ENCODE measurements around the gene NOS1.

Gene NOS1

DNA sequence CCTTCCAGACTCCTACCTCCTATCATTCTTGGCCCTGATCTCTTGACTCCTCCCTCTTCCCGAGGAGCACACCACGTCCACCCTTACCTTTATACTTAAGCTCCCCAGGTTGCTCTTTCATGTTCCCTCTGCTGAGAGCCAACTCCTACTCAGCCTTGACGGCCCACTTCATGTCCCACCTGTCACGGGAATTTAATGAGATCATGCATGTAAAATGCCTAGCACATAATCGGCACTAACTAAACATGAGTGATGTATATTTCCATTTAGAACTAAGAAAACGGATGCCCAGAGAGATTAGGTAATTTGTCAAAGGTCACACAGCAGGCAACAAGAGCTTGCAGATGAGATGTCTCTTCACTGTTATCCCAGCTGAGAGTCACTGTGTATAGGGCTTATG lies 45.1 kb downstream of the NOS1 start:
- no peak for DNase-seq
- TF ChIP-seq, protein P1, sequence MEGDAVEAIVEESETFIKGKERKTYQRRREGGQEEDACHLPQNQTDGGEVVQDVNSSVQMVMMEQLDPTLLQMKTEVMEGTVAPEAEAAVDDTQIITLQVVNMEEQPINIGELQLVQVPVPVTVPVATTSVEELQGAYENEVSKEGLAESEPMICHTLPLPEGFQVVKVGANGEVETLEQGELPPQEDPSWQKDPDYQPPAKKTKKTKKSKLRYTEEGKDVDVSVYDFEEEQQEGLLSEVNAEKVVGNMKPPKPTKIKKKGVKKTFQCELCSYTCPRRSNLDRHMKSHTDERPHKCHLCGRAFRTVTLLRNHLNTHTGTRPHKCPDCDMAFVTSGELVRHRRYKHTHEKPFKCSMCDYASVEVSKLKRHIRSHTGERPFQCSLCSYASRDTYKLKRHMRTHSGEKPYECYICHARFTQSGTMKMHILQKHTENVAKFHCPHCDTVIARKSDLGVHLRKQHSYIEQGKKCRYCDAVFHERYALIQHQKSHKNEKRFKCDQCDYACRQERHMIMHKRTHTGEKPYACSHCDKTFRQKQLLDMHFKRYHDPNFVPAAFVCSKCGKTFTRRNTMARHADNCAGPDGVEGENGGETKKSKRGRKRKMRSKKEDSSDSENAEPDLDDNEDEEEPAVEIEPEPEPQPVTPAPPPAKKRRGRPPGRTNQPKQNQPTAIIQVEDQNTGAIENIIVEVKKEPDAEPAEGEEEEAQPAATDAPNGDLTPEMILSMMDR (IDR thresholded peaks at IDR 0.05; ENCODE audit: low read depth, low read length) = no peak
- Histone ChIP-seq H3K36me3 (no peaks in the 10 kb centered on the region), H3K9me3 (ENCODE audit: severe bottlenecking) (no peaks in the 10 kb centered on the region), H3K27ac (no peak overlapping the region), H3K27me3 (ENCODE audit: insufficient read depth, low read depth, severe bottlenecking) (no peaks in the 10 kb centered on the region), H3K4me3 (ENCODE audit: low read depth, low read length) (no peak overlapping the region)

DNA sequence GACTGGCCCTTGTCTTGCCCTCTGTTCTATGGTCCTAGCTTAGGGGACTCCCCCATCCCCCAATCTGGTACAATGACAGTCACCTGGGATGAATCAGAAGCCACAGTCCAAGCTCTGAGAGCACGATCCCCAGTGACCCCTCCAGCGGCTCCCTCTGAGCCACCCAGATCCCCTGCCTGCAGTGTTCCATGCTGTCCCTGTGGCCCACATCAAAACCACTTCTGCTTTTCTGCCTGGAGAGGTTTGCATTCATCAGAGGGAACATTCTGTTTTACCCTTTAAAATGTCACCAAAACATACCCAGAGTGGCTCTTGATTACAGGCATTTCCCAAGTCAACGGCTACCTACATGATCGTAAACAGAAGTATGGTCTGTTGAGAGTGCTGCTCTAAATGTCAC lies 47.5 kb downstream of the NOS1 start:
- H3K27me3 ChIP-seq (ENCODE audit: insufficient read depth, low read depth, severe bottlenecking) = no peaks in the 10 kb centered on the region
- H3K9me3 ChIP-seq (ENCODE audit: severe bottlenecking) = no peaks in the 10 kb centered on the region
- H3K36me3 ChIP-seq = no peaks in the 10 kb centered on the region
- DNase-seq = no peak
- TF ChIP-seq, protein P1 (IDR thresholded peaks at IDR 0.05; ENCODE audit: low read depth, low read length) = no peak
- H3K27ac ChIP-seq = no peak overlapping the region
- no peak overlapping the region for H3K4me3 ChIP-seq (ENCODE audit: low read depth, low read length)

DNA sequence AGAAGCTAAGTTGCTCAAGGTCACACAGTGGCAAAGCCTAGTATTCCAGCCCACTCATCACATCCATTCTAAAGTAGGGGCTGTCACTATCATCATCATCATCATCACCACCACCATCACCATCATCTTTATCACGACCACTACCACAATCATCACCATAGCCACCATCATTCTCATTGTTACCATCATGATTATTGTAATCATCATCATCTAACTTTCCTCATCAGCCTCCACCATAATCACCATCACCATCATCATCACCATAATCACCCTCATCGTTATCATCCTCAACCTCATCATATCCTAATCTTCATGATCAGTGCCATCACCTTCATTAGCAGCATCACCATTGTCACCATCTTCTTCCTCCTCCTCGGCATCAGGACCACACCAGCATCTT lies 48.7 kb downstream of the NOS1 start:
- H3K27me3 ChIP-seq (ENCODE audit: insufficient read depth, low read depth, severe bottlenecking) = no peaks in the 10 kb centered on the region

DNA sequence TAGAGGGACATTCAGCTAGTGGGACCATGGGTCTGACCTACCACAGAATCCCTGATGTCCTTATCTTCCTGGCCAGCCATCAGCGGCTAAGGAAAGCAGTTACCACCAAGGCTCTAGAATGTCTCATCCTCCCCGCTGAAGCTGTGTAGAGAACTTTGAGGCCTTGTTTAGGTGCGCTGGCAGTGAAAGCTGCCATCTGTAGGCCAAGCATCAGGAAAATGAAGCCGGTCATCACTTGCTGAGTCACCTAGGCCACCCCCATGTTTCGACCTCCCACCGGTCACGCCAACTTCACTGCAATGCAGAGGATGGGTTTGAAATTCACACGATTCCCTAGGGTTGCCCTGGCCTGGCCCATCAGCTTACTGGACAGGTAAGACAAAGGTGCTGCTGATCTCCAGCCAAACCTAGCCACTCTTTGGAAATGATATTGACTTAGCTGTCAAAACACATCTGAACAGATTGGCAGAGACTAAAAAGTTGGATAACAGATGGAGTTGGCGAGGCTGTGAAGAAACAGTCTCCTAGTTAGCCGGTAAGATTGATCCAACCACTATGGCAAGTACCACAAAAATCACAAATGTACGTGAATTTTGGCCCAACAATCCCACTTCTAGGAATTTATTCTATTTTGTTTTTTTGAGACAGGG lies 52.0 kb downstream of the NOS1 start:
- DNase-seq = no peak
- no peaks in the 10 kb centered on the region for H3K36me3 ChIP-seq
- H3K27me3 ChIP-seq (ENCODE audit: insufficient read depth, low read depth, severe bottlenecking) = no peaks in the 10 kb centered on the region
- no peaks in the 10 kb centered on the region for H3K9me3 ChIP-seq (ENCODE audit: severe bottlenecking)
- no peak overlapping the region for H3K4me3 ChIP-seq (ENCODE audit: low read depth, low read length)
- TF ChIP-seq, protein P1 (IDR thresholded peaks at IDR 0.05; ENCODE audit: low read depth, low read length) = no peak
- H3K27ac ChIP-seq = no peak overlapping the region

More for the DNA sequence above, 48.7 kb downstream of the NOS1 start:
- Histone ChIP-seq H3K27ac (no peak overlapping the region), H3K36me3 (no peaks in the 10 kb centered on the region), H3K9me3 (ENCODE audit: severe bottlenecking) (no peaks in the 10 kb centered on the region), H3K4me3 (ENCODE audit: low read depth, low read length) (no peak overlapping the region)
- TF ChIP-seq, protein P1 (IDR thresholded peaks at IDR 0.05; ENCODE audit: low read depth, low read length) = no peak
- DNase-seq = no peak

DNA sequence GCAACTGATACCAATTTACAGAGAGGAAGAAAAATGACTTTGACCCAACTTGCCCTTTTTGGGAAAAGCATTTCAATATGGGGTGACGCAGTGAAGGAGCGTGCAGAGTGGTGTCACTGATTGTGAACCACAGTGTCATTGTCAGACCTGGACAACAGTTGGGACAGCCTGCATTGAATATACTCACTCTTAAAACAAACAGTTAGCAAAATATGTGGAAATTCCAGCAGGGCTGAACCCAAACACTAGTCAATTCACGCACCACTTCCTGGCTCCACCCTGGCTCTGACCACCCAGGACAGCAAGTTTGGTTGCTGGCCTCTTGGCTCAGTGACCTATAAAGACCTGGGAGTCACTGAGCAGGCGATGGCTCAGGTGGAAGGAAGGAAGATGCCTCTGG lies 61.3 kb downstream of the NOS1 start:
- no peak for DNase-seq
- Histone ChIP-seq H3K4me3 (ENCODE audit: low read depth, low read length) (no peak overlapping the region), H3K27me3 (ENCODE audit: insufficient read depth, low read depth, severe bottlenecking) (no peaks in the 10 kb centered on the region), H3K9me3 (ENCODE audit: severe bottlenecking) (no peaks in the 10 kb centered on the region), H3K27ac (no peak overlapping the region), H3K36me3 (no peaks in the 10 kb centered on the region)
- TF ChIP-seq, protein P1 (IDR thresholded peaks at IDR 0.05; ENCODE audit: low read depth, low read length) = no peak

DNA sequence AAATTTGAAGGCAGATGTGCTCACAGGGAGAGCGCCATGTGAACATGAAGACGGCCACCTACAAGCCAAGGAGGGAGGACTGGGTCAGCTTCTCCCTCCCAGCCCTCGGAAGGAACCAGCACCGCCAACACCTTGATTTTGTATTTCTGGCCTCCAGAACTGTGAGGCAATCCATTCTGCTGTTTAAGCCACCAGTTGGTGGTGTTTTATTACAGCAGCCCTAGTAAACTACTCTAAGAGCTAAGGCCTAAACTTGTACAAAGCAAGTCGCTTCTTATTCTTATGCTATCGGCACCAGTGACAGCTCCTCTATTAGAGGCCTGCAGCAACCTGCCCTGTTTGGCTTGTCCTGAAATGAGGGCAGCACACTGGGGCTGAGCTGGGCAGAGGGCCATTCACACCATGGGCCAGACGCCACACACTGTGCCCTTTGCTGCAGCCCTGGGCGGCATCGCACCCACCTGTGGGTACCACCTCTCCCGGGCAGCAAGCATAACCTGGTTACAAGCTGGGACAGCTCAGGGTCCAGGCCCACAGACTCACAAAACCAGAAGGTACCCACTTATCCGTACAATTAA lies 62.7 kb downstream of the NOS1 start:
- TF ChIP-seq, protein P1 (IDR thresholded peaks at IDR 0.05; ENCODE audit: low read depth, low read length) = no peak
- H3K9me3 ChIP-seq (ENCODE audit: severe bottlenecking) = no peaks in the 10 kb centered on the region
- H3K36me3 ChIP-seq = no peaks in the 10 kb centered on the region
- no peak for DNase-seq
- H3K27ac ChIP-seq = no peak overlapping the region
- H3K27me3 ChIP-seq (ENCODE audit: insufficient read depth, low read depth, severe bottlenecking) = no peaks in the 10 kb centered on the region
- no peak overlapping the region for H3K4me3 ChIP-seq (ENCODE audit: low read depth, low read length)
